ENCODE results near the gene CCDC85C.

Gene CCDC85C

GRCh38 chr14:99572173-99572999 is 31.6 kb downstream of the CCDC85C start:
- DNase-seq (ENCODE audit: low read depth) = no peak

- DNase-seq (ENCODE audit: low read depth) = no peak
Observed at GRCh38 chr14:99571303-99571986, 32.6 kb downstream of the CCDC85C start.

GRCh38 chr14:99570544-99571302 is 33.3 kb downstream of the CCDC85C start:
- no peak for DNase-seq (ENCODE audit: low read depth)

- DNase-seq (ENCODE audit: low read depth) = no peak
Observed at GRCh38 chr14:99569725-99570543, 34.1 kb downstream of the CCDC85C start.

GRCh38 chr14:99568567-99569560 is 35.1 kb downstream of the CCDC85C start:
- no peak for DNase-seq (ENCODE audit: low read depth)

- no peak for DNase-seq (ENCODE audit: low read depth)
Observed at GRCh38 chr14:99566390-99567354, 37.3 kb downstream of the CCDC85C start.

GRCh38 chr14:99566009-99566389 is 38.0 kb downstream of the CCDC85C start:
- DNase-seq (ENCODE audit: low read depth) = no peak

- no peak for DNase-seq (ENCODE audit: low read depth)
Observed at GRCh38 chr14:99565383-99565782, 38.6 kb downstream of the CCDC85C start.

- DNase-seq (ENCODE audit: low read depth) = no peak
Observed at GRCh38 chr14:99564926-99565259, 39.1 kb downstream of the CCDC85C start.

GRCh38 chr14:99564256-99564925 is 39.6 kb downstream of the CCDC85C start:
- DNase-seq (ENCODE audit: low read depth) = peak; percentile 38

GRCh38 chr14:99563749-99564129 is 40.3 kb downstream of the CCDC85C start:
- no peak for DNase-seq (ENCODE audit: low read depth)

GRCh38 chr14:99562856-99563748 is 40.9 kb downstream of the CCDC85C start:
- DNase-seq (ENCODE audit: low read depth) = no peak

- no peak for DNase-seq (ENCODE audit: low read depth)
Observed at GRCh38 chr14:99561864-99562263, 42.1 kb downstream of the CCDC85C start.

- no peak for DNase-seq (ENCODE audit: low read depth)
Observed at GRCh38 chr14:99560922-99561683, 42.9 kb downstream of the CCDC85C start.

GRCh38 chr14:99560403-99560802 is 43.6 kb downstream of the CCDC85C start:
- no peak for DNase-seq (ENCODE audit: low read depth)

- no peak for DNase-seq (ENCODE audit: low read depth)
Observed at GRCh38 chr14:99559286-99559990, 44.6 kb downstream of the CCDC85C start.
